ENCODE data around the gene IER3. TPM values are rescaled to one million over a fixed set of nuclear protein-coding genes. Genes with fewer than 3 reads are reported as not detected.
"Not testable (repeated sequence)": the region's sequence is repeated elsewhere in the genome, so short reads cannot be mapped to it uniquely, and the experiment has no call there.

IER3 gene
- total RNA-seq, 2 donors from 2014 or later = 128 to 346 TPM

DNA sequence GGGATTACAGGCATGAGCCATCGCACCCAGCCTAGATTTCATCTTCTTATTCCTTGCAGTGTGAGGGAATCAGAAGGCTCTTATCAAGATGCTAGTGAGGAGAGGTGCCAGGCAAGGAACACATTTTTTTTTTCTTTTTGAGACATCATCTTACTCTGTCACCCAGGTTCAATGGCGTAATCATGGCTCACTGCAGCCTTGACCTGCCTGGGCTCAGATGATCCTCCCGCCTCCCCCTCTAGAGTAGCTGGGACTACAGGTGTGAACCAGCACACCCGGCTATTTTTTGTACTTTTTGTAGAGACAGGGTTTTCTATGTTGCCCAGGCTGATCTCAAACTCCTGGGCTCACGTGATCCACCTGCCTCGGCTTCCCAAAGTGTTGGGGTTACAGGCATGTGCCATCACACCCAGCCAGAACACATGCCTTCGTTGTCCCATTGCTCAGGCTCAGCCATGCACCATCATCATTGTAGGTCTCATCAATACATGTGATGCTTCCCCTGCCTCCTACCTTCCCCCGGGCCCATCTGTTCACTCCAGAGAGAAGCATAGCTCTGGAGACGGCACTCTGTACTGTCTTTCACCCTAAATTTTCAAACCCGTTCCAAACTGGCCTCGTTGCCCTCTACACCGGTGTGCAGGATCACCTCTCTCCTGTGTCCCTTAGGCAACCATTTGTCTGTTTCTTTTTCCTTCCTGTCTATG, 12.0 kb downstream of the IER3 start:
- no peak for DNase-seq (ENCODE audit: low spot score)
- Mint-ChIP-seq H3K9me3 (no peaks in the 10 kb centered on the region), H3K4me1 (ENCODE audit: low read depth in 2 of 2) (peaks cover 21 to 40% of the 10 kb centered on the region in 2 donors), H3K4me3 (no peak overlapping the region), H3K27ac (no peak overlapping the region), H3K27me3 (no peaks in the 10 kb centered on the region), H3K36me3 (peaks cover 21% of the 10 kb centered on the region)
- ATAC-seq = no peak

DNA sequence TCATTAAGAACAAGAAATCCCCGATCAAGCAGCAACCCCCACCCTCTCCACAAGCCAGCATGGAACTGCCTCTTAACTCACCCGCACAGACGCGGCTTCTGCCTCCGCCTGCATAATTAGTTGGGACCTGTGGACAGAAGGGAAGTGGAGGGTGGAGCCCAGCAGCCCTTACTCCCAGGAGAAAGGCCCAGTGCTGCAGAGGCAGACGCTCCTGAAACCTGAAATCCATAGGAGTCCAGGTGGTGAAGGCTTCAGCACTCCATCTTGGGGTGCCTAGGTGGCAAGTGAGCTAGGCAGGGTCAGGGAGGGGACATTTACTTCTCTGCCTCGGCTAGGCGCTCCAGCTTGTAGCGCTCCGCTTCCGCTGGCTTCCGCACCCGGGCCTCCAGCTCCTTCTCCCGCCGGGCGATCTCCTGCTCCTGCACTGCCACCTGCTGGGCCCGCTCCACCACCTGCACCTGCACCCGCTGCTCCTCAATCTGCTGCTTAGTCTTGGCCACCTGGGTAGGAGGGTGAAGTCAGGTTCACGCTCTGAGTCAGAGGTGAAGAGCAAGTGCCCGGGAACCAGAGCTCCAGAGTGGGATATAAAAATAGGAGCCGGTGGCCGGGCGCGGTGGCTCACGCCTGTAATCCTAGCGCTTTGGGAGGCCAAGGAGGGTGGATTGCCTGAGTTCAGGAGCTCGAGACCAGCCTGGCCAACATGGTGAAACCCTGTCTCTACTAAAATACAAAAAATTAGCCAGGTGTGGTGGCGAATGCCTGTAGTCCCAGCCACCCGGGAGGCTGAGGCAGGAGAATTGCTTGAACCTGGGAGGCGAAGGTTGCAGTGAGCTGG, 13.5 kb downstream of the IER3 start:
- Mint-ChIP-seq H3K36me3 (peaks cover 10% of the 10 kb centered on the region), H3K9me3 (no peaks in the 10 kb centered on the region), H3K4me1 (ENCODE audit: low read depth in 2 of 2) (peaks cover 7 to 30% of the 10 kb centered on the region in 2 donors), H3K4me3 (no peak overlapping the region), H3K27me3 (no peaks in the 10 kb centered on the region), H3K27ac (no peak overlapping the region)
- DNase-seq (ENCODE audit: low spot score) (no peak), ATAC-seq (peak; percentile 79 to 82)

DNA sequence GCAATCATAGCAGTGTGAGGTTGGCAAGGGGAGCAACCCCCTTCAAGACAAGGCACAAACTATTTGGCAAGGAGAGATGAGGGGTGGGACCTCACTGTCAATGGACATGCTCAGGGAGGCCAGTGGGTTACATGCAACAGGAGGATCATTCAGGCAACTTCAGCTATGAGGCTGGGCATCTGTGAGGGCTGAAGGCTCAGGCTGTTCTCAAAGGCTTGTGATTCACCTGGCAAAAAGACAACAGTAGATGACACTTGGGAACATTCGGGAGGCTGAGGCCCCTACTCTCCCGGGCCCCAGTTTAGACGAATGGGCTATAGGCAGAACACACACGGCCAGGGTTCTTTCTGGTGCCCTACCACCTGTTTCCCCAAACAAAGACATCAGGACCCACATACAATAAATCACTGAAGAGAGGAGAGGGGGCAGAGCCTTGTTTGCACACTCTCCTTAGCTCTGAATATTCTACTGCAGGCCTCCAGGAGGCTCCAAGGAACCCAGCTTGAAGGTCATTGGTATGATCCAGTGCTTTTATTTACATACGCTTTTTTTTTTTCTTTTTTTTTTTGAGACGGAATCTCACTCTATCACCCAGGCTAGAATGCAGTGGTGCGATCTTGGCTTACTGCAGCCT, 16.3 kb downstream of the IER3 start:
- Mint-ChIP-seq H3K27ac (no peak overlapping the region), H3K4me3 (no peak overlapping the region), H3K27me3 (no peaks in the 10 kb centered on the region), H3K4me1 (ENCODE audit: low read depth in 2 of 2) (peaks cover 28 to 44% of the 10 kb centered on the region in 2 donors), H3K9me3 (no peaks in the 10 kb centered on the region), H3K36me3 (peaks cover 28% of the 10 kb centered on the region)
- DNase-seq (ENCODE audit: low spot score) (no peak), ATAC-seq (no peak)

- ATAC-seq = no peak
- Mint-ChIP-seq H3K9me3 (no peaks in the 10 kb centered on the region), H3K4me1 (ENCODE audit: low read depth in 2 of 2) (peaks cover 35 to 45% of the 10 kb centered on the region in 2 donors), H3K4me3 (no peak overlapping the region), H3K27me3 (no peaks in the 10 kb centered on the region), H3K36me3 (peaks cover 35% of the 10 kb centered on the region), H3K27ac (peak overlapping the region in 1 of 2 donors; percentile 57)
- DNase-seq (ENCODE audit: low spot score) = no peak
Measured at GRCh38 chr6:30726506-30727413, 17.6 kb downstream of the IER3 start.

DNA sequence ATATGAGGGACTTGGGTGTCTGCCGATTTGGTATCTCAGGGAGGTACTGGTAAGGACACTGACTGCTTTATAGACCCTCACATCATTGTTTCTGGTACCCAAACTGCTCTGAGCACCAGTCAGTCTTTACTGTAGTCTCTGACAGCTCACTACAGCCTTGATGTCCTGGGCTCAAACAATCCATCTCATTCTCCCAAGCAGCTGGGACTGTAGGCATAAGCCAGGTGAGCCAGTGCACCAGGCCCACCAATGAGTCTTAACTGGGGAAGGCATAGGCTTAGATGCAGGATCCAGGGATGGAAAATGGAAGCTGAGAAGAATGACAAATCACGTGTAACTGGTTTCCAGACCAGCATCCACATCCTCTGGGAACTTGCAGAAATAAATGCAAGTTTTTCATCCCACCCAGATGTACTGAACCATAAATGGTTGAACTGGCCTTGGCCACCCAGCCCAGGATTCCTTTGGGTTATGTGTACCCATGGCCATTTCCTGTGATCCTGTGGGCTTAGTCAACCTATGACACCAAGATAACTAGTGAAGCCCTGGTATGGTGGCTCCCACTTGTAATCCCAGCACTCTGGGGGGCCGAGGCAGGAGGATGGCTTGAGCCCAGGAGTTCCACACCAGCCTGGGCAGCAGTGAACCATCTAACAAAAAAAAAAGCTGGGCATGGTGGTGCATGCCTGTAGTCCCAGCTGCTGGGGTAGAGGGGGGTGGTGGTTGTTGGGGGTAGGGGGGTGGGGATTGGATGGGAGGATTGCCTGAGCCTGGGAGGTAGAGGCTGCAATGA, 18.4 kb downstream of the IER3 start:
- Mint-ChIP-seq H3K36me3 (peaks cover 43% of the 10 kb centered on the region), H3K4me1 (ENCODE audit: low read depth in 2 of 2) (peaks cover 39 to 41% of the 10 kb centered on the region in 2 donors), H3K27ac (peak overlapping the region in 1 of 2 donors; percentile 98), H3K9me3 (no peaks in the 10 kb centered on the region), H3K4me3 (no peak overlapping the region), H3K27me3 (no peaks in the 10 kb centered on the region)
- ATAC-seq (no peak), DNase-seq (ENCODE audit: low spot score) (no peak)

DNA sequence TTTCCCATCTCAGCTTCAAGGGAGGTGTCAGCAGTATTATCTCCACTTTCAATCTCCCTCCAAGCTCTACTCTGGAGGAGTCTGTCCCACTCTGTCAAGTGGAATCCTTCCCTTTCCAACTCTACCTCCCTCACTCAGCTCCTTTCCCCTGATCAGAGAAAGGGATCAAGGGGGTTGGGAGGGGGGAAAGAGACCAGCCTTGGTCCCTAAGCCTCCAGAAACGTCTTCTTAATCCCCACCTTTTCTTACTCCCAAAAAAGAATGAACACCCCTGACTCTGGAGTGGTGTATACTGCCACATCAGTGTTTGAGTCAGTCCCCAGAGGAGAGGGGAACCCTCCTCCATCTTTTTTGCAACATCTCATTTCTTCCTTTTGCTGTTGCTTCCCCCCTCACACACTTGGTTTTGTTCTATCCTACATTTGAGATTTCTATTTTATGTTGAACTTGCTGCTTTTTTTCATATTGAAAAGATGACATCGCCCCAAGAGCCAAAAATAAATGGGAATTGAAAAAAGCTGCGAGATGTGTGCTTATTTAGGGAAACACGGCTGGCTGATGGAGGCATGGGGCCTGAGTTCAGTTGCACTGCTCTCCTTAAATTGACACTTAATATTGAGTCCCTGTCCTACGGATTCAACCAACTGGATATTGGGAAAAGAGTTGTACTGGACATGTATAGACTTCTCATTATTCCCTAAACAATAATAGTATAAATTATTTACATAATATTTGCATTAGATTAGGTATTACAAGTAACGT, 19.3 kb downstream of the IER3 start:
- Mint-ChIP-seq H3K27ac (peak overlapping the region; percentile 91 to 98), H3K4me3 (peak overlapping the region; percentile 92), H3K27me3 (no peaks in the 10 kb centered on the region), H3K4me1 (ENCODE audit: low read depth in 2 of 2) (peaks cover 34 to 40% of the 10 kb centered on the region in 2 donors), H3K36me3 (peaks cover 50% of the 10 kb centered on the region), H3K9me3 (no peaks in the 10 kb centered on the region)
- DNase-seq (ENCODE audit: low spot score) (no peak), ATAC-seq (no peak)

DNA sequence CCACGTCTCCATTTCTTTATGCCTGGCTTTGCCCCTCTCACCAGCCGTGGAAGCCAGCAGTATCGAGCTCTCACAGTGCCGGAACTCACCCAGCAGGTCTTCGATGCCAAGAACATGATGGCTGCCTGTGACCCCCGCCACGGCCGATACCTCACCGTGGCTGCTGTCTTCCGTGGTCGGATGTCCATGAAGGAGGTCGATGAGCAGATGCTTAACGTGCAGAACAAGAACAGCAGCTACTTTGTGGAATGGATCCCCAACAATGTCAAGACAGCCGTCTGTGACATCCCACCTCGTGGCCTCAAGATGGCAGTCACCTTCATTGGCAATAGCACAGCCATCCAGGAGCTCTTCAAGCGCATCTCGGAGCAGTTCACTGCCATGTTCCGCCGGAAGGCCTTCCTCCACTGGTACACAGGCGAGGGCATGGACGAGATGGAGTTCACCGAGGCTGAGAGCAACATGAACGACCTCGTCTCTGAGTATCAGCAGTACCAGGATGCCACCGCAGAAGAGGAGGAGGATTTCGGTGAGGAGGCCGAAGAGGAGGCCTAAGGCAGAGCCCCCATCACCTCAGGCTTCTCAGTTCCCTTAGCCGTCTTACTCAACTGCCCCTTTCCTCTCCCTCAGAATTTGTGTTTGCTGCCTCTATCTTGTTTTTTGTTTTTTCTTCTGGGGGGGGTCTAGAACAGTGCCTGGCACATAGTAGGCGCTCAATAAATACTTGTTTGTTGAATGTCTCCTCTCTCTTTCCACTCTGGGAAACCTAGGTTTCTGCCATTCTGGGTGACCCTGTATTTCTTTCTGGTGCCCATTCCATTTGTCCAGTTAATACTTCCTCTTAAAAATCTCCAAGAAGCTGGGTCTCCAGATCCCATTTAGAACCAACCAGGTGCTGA, 20.3 kb downstream of the IER3 start:
- Mint-ChIP-seq H3K4me3 (peak overlapping the region; percentile 92), H3K36me3 (peaks cover 50% of the 10 kb centered on the region), H3K27ac (peak overlapping the region; percentile 91 to 98), H3K4me1 (ENCODE audit: low read depth in 2 of 2) (peaks cover 41 to 50% of the 10 kb centered on the region in 2 donors)
- ATAC-seq; H3K9me3 Mint-ChIP-seq; DNase-seq (ENCODE audit: low spot score); H3K27me3 Mint-ChIP-seq: not testable (repeated sequence)

DNA sequence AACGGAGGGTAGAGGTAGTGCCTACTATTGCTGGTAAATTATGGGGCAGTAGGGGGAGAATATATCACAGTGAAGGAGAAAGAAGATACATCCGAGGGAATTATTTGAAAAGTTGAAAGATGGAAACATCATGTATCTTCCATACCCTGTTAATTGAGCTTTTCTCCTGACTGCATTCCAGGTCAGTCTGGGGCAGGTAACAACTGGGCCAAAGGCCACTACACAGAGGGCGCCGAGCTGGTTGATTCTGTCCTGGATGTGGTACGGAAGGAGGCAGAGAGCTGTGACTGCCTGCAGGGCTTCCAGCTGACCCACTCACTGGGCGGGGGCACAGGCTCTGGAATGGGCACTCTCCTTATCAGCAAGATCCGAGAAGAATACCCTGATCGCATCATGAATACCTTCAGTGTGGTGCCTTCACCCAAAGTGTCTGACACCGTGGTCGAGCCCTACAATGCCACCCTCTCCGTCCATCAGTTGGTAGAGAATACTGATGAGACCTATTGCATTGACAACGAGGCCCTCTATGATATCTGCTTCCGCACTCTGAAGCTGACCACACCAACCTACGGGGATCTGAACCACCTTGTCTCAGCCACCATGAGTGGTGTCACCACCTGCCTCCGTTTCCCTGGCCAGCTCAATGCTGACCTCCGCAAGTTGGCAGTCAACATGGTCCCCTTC, 21.0 kb downstream of the IER3 start:
- DNase-seq (ENCODE audit: low spot score); ATAC-seq; H3K27me3 Mint-ChIP-seq; H3K9me3 Mint-ChIP-seq: not testable (repeated sequence)
- H3K36me3 Mint-ChIP-seq = peaks cover 50% of the 10 kb centered on the region
- H3K4me3 Mint-ChIP-seq = peak overlapping the region; percentile 92
- peaks cover 43 to 51% of the 10 kb centered on the region in 2 donors for H3K4me1 Mint-ChIP-seq (ENCODE audit: low read depth in 2 of 2)
- peak overlapping the region; percentile 91 to 98 for H3K27ac Mint-ChIP-seq

DNA sequence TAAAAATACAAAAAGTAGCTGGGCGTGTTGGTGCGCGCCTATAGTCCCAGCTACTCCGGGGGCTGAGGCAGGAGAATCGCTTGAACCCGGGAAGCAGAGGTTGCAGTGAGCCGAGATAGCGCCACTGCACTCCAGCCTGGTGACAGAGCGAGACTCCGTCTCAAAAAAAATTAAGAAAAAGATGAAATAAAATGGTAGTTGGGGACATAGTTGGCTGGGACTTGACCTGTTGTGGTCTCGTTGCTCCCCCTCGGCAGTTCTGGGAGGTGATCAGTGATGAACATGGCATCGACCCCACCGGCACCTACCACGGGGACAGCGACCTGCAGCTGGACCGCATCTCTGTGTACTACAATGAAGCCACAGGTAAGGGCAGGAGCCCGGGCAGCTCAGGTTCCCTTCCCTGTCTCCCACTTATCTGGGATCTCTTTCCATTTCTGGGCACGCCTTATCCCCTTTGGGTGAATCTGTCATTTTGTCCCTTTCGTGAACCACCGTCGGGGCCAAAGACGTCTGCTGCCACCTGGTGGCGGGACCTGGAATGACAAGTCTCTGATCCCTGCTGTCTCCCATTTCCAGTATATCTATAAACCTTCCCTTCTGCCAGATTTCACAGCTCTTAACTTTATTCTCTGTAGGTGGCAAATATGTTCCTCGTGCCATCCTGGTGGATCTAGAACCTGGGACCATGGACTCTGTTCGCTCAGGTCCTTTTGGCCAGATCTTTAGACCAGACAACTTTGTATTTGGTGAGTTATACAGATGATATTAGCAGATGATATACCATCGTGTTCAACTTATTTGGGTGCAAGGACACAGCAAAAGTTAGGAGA, 21.9 kb downstream of the IER3 start:
- Mint-ChIP-seq H3K27me3 (no peaks in the 10 kb centered on the region), H3K4me1 (ENCODE audit: low read depth in 2 of 2) (peaks cover 46 to 54% of the 10 kb centered on the region in 2 donors), H3K9me3 (no peaks in the 10 kb centered on the region), H3K27ac (peak overlapping the region; percentile 91 to 98), H3K4me3 (peak overlapping the region; percentile 92), H3K36me3 (peaks cover 50% of the 10 kb centered on the region)
- DNase-seq (ENCODE audit: low spot score) = peak; percentile 83
- ATAC-seq = no peak

DNA sequence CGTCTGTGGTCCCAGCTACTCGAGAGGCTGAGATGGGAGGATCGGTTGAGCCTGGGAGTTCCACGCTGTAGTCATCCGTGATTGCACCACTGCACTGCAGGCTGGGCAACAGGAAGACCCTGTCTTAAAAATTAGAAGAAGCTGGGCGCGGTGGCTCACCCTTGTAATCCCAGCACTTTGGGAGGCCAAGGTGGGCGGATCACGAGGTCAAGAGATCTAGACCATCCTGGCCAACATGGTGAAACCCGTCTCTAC, 22.4 kb downstream of the IER3 start:
- H3K36me3 Mint-ChIP-seq = peaks cover 50% of the 10 kb centered on the region
- DNase-seq (ENCODE audit: low spot score); ATAC-seq; H3K9me3 Mint-ChIP-seq; H3K27me3 Mint-ChIP-seq: not testable (repeated sequence)
- H3K27ac Mint-ChIP-seq = peak overlapping the region; percentile 91 to 98
- peaks cover 50 to 58% of the 10 kb centered on the region in 2 donors for H3K4me1 Mint-ChIP-seq (ENCODE audit: low read depth in 2 of 2)
- H3K4me3 Mint-ChIP-seq = peak overlapping the region; percentile 92
